GM19351 (cell line): ENCODE measurements around the gene SEC61A1.

Source experiments
- ATAC-seq: cut with Tn5 transposase; IDR thresholded peaks from one replicate; pipeline ENCODE4 v1.9.1; 2021; ENCODE audit warnings: mild to moderate bottlenecking, moderate library complexity; ENCODE audit not compliant: unreplicated experiment

The SEC61A1 gene

GRCh38 chr3:128051837-128052594 is at the start of gene SEC61A1:
SEC61A1 (plus strand) TSS chr3:128052437; CDS start chr3:128052553, 116 bp downstream.
- ATAC-seq = peak; percentile 91

DNA sequence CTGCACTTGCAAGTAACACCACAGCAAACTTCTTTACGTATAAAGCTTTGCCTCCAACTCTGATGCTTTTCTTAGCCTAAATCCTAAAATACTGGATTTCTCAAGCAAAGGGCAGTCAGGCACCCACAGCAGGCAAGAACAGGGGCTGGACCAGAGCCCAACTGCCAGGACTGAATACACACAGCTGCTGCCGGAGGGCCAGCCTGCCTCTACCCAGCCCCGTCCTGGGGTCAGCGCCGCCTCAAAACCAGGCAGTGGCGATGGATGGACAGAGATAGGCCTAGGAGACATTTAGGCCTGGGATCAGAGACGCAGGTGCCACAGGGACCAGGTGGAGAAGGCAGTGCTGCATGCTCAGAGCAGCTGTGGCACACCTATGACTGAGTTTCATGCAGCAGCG is 47.6 kb upstream of the SEC61A1 start:
- no peak for ATAC-seq

DNA sequence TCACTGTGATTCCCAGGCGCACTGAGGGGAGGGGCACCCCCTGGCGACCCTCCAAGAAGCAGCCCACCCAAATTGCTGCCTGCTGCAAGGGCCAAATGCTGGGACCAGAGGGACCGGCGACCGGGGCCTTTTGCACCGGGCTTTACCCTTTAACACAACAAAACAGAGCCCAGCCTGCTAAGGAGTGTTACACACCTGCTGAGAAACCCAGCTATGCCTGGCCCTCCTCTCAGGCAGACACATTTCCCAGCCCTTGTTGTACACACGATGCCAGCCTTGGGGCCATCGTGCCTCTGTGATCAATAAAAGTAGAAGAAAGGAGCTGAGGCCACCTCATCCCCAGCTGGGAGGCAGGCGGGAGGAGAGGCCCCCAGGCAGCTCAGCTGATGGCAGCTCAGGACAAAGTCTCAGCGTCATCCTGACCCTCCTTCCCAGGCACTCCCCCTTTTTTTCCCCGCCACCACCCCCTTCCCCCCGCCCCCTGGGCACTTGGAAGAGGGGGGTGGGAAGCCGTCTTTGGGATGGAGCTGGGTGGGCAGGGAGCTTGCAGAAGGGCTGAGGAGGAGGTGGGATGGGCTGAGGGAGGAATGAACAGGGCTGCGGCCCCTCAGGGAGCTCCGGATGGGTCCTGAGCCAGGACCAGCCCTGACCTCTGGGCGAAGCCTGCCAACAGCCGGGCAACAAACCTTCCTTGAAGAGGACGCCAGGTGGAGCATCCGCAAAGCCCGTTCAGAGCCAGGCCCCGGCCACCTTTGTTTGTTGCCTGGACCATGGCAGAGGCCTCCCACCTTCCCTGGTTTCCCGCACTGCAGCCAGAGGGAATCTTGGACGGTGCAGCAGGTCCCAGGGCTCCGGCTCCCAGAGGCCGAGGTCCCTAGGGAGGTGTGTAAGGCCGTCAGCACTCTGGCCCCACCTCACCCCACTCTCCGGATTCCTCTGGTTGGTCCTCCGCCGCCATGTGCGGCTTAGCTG is 45.9 kb upstream of the SEC61A1 start:
- ATAC-seq = no peak

GRCh38 chr3:128007033-128007424 is 45.2 kb upstream of the SEC61A1 start:
- no peak for ATAC-seq

GRCh38 chr3:128009952-128010846 is 42.0 kb upstream of the SEC61A1 start:
- no peak for ATAC-seq

DNA sequence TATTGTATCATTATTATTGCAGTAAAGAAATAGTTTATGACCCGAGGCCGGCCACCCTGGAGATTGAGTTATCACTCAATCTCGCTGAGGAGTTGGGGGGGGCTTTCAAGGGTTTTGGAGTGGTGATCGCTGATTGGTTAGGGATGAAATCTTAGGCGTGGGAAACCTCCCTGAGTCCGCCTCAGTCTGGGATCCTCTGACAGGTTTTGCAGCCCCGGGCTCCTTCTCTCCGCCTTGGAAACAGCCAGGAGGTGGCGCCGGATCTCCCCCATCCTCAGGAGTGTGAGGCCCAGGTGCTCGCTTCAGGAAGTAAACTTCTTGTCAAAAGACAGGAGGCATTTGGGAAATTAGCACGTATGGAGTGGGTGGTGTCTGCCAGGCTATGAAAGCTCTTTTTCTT is 41.1 kb upstream of the SEC61A1 start:
- ATAC-seq = no peak

- no peak for ATAC-seq
Observed at GRCh38 chr3:128012050-128012449, 40.2 kb upstream of the SEC61A1 start.

GRCh38 chr3:128014548-128014947 is 37.7 kb upstream of the SEC61A1 start:
- no peak for ATAC-seq

DNA sequence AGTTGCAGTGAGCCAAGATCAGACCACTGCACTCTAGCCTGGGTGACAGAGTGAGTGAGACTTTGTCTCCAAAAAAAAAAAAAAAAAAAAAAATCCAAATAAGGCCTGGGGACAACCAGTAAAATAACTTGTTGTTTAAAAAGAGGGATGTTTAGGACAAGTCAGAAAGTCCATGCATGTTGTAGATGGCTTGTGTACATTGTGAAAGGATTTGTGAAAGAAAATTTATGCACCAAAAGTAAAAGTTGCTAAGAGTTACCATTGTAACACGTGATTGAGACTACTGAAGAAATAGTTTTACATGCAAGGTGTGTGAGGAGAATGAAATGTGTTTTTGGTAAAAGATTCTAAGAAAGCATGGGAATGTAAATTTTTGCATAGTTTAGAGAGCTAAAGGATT is 35.7 kb upstream of the SEC61A1 start:
- no peak for ATAC-seq

DNA sequence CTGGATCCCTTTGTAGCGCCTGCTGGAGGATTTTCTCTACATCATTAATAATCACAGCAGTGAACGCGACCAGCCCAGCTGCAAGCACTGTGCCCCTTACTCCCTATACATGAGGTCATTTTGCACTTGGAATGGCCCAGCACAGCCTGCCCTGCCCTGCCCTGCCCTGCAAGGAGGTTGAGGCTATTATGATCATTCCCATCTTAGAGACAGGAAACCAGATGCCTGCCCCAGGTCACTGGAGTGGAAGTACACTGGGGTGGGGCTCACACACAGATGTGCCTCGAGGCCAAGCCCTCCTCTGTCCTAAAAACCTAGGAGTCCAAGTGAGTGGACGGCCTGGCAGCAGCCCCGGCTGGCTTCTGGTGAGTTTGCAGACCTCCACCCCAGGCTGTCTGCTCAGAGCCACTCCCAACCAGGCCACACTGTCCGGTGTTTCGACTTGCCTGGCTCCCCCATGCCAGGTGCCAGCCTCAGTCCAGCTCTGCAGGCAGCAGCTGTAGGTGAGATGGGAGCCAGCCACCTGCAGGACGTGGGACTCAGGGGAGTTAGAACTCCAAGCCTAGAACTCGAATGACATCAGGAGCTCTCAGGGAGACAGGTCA is 30.4 kb upstream of the SEC61A1 start:
- ATAC-seq = no peak

DNA sequence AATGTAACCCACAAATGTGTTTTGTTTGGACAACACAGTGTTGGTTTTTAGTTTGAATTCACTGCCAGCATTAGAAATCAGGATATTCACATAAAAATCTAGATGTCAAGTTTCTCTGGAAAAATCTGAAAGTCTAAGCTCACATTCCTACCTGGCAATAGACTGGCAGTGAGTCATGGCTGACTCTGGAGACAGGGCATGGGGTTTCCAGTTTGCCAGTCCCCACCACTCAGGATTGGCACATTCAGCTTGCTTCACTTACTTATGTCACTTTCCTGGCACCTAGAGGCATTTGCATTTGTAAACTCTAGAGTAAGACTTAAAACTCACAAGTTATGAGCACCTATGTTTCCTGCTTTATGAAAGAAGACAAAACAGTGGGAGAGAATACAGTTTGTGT is 19.1 kb upstream of the SEC61A1 start:
- ATAC-seq = no peak

DNA sequence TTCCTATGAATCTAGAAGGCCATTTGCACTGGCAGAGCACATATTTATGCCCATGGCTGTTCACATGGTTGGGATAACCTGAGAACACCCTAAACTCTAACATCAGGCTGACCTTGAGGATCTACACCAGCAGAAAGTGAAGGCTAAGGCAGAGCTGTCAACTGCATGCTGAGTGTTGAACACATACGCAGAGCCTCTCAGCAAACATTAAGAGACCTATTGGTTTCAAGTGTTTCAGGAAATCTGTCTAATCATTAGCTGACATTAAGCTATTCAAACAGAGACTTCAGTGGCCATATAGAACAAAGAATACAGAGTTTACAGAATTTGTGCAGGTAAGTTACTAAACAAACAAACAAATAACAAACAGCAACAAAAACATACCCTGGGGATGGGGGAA is 16.1 kb upstream of the SEC61A1 start:
- no peak for ATAC-seq

- ATAC-seq = no peak
Observed at GRCh38 chr3:128040041-128040440, 12.2 kb upstream of the SEC61A1 start.

DNA sequence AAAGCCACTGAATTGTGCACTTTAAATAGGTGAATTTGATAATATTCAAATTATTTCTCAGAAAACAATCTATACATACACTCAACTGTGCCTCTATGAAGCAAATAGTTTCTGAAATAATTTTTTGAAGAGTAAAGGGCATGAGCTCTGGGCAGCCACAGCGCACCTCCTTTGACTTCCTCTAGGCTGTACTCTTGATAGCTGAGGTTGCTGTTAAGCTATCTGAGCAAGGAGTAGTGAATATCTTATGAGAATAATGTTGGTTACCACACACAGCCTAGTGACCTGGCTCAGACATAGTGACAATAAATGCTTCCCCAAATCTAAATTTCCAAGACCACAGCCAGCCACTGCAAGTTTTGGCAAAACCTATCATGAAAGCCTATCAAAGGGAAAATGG is 11.6 kb upstream of the SEC61A1 start:
- ATAC-seq = no peak

GRCh38 chr3:128041344-128041743 is 10.9 kb upstream of the SEC61A1 start:
- no peak for ATAC-seq

- no peak for ATAC-seq
Observed at GRCh38 chr3:128050597-128050996, 1.6 kb upstream of the SEC61A1 start.

- no peak for ATAC-seq
Observed at GRCh38 chr3:128051459-128051836, 789 bp upstream of the SEC61A1 start.

DNA sequence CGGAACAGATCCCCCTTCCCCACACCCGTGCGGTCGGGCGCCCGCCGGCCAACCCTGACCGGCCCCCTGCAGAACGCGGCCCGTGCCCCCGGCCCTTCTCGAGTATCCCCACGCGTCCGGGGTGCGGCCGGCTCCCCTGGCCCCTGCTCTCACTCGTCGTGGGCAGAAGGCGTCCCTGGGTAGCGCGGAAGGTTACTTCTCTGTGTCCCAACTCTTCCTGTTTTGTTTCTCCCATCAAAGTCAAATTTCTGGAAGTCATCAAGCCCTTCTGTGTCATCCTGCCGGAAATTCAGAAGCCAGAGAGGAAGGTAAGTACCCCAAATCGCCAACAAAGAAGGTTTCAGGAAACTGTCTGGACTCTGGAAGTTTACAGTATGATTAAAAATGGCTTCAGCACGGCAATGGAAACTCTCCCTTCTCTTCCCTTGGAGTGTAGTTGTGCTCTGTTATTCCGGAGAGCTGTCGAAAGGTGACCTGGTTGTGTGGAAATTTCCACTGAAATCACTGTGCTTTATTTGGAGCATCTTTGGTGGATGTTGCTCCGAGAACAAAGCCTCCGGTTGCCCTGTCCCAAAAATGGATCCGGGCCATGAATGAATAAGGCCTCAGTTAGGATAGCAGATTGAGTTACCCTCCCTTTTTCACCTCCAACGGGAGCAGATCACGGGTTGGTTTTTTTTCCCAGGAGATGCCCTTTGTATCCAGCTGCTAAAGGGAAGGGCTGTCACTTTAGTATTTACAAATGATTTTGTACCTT is 536 bp downstream of the SEC61A1 start:
- no peak for ATAC-seq

GRCh38 chr3:128053614-128054013 is 1.4 kb downstream of the SEC61A1 start:
- no peak for ATAC-seq

GRCh38 chr3:128054367-128054766 is 2.1 kb downstream of the SEC61A1 start:
- ATAC-seq = no peak
